G401 (cell line): ENCODE measurements around the gene KL. TPM values are rescaled to one million over a fixed set of nuclear protein-coding genes. Genes with fewer than 3 reads are reported as not detected.

Experiments
- DNase-seq: peaks from one replicate; pipeline ENCODE4 v3.0.0-alpha.2; 2015; ENCODE audit warnings: low spot score
- in situ Hi-C: cut with HindIII; loops from 2 replicates; pipeline ENCODE4 v1.10.0; 2016; ENCODE audit warnings: low sequenced_read_pairs, mixed read lengths
- total RNA-seq: library from RNA; depleted of rRNA; stranded (reverse); fragments of >200 nt; shearing (Covaris generic); gene quantifications from 2 replicates; pipeline ENCODE4 v1.2.3, GENCODE V29; 2014

KL gene
- total RNA-seq, 1 experiment from 2014 or later, result not detected

DNA sequence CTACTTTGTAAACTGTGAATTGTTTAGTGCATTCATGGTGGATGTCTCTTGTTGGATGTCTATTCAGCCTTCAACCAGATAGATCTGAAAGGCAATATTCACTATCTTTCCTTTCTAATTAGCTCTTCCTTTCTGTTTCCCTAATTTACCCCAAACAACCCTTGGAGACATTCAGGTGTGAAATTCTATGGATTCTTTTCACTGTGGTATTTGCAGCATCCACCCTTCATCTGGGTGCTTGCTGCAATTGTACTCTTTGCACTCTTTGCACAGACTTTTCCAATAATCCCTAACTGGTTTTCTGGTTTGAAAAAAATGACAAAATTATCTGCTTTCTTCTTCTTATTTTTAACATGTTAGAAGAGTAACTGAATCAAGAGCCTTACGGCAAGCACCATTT, 56.5 kb downstream of the KL start:
- DNase-seq, result no peak
- in situ Hi-C loops, result no loop called here

DNA sequence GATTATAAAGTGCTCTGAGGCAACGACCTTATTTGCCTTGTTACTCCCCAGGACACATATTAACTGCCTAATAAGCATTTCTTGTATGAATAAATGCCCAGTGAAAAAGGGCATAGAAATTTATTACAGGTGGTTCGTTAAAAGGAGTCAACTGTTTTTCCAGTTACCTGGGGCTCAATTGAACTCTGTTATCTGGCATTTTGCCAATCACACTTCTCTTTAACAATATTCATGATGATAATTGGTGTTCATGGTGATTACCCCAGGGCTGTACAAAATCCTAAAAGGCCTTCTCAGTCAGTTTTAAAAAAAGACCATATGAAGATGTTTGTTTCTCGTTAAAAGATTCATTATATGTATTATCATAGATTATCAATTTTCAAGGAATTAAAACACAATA, 57.1 kb downstream of the KL start:
- in situ Hi-C loops, result no loop called here

DNA sequence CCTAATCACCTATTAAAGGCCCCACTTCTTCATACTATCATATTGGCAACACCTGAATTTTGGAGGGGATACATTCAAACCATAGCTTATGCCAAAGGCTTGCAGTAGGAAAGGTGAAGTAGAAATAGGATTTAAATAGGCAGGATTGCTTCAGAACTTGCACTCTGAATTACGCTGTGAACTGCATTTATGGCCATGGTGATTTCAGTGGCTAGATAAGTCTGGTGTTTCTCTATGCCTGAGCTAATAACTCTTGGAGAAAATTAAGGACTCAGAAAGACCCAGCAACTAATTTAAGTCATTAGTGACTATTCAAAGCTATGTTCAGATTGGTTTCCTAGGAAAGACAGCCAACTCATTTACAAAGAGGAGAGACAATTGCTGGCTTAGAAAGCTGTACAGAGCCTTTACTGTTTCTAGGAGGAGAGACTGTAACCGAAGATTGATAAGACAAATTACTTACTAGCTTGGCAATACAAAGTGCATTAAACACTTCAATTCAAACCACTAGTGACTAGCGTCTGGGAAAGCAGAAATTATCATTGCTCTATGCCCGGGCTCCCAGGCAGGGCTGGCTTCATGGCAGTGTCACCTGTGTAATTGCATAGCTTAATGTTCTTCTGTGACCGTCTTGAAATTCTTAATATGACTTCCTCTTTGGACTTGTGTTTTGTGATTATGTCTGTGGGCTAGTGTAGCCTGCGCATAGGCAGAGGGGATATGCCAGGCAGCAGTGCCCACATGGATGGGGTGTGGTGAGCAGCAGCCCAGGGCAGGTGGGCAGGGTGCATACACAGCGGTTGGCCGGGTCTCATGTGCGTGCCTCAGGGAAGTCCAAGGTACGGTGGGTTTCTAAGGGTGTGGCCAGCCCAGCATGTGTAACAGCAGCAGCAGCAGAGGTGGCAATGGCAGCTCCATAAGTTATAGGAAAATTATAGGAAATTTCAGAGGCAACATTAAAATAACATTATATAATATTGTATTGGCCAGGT, 60.1 kb downstream of the KL start:
- in situ Hi-C loops, result no loop called here
- DNase-seq, result no peak

More for the DNA sequence above, 57.1 kb downstream of the KL start:
- DNase-seq, result no peak

DNA sequence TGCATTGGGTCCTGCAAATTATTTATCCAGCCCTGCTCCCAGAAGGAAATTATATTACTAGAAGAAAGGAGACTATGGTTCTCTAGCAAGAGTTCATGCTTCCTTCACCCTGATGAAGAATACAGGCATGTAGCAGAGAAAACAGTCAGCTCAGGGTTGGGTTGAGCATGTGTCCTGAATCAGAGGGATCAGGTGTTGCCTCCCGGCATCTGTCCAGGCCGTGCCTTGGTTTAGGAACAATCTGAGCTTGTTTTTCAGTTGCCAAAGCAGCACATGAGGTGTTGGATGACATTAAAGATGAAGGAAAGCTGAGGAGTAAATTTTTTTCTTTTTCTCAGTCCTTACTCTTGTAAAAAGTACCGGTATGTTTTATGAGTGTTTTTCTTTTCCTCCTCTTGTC, 62.0 kb downstream of the KL start:
- DNase-seq, result no peak
- in situ Hi-C loops, result no loop called here

DNA sequence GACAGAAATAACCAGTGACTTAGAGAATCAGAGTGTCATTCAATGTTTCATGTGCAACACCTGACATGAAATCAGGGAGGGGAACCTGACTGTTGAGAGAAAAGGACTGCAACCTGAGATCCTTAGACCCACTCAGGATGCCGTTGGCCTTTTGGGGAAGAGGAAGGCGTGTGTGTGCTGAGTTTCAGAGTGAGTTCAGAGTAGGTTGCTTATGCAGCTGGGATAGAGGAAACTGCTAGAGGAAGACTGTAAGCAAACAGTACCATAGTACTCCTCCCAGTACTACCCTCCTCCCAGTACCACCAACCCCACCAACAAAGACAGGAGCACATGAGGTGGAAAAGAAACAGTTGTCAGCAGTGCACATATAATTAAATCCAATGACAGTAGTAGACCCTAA, 63.7 kb downstream of the KL start:
- no peak for DNase-seq
- in situ Hi-C loops, result no loop called here

DNA sequence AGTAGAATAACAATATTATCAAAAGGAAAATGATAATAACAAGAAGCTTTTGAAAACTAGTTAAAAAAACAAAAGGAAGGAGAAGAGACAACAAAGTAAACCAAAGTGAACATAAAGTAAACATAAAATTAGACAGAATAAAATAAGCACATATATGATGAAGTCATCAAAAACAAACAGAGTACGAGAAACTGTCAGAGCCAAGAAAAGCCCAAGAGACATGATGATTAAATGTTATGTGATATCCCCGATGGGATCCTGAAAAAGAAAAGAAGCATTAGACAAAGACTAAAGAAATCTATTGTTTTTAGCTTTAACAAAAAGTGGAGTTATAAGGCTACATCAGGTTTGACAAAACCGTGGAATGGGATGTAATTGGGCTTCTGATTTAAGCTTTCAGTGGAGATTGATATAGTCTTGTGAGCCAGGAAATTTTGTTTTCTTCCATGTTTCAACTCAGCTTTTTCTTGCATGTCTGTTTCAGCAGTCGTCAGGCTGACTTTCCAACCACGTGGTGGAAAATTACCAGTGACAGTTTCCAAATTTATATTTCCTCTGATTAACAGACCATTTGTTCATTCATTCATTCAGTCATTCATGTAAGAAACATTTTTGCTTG, 64.9 kb downstream of the KL start:
- in situ Hi-C loops, result no loop called here

DNA sequence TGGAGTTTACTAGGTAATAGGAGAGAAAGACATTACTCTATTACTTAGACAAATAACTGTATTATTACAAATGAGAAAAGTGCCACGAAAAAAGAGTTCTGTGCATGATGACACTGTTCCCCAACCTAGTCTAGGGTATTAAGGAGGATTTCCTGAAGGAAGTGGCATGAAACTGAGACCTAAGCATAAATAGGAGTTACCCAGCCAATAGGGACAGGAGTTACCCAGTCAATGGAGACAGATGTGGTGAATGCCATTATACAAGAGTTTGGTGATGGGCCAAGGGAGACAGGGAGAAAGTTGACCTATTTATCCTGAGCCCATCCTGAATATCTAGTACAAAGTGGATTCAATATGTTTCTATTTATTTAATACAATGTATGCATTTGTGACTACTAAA, 65.4 kb downstream of the KL start:
- DNase-seq, result no peak
- in situ Hi-C loops, result no loop called here

More for the DNA sequence above, 64.9 kb downstream of the KL start:
- no peak for DNase-seq

DNA sequence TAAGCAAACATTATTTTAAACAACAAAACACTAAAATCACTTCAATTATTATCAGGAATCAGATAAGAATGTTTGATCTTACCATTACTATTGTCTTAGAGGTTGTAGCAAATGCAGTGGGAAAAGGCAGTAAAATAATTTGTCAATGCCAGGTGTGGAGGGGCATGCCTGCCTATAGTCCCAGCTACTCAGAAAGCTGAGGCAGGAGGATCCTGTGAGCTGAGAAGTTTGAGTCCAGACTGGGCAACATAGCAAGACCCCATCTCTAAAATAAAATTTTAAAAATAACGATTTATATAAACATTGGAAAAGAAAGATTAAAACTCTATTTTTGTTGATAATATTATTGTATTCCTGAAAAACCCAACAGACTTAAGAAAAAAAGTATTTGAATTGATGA, 66.8 kb downstream of the KL start:
- DNase-seq, result no peak
- in situ Hi-C loops, result no loop called here

DNA sequence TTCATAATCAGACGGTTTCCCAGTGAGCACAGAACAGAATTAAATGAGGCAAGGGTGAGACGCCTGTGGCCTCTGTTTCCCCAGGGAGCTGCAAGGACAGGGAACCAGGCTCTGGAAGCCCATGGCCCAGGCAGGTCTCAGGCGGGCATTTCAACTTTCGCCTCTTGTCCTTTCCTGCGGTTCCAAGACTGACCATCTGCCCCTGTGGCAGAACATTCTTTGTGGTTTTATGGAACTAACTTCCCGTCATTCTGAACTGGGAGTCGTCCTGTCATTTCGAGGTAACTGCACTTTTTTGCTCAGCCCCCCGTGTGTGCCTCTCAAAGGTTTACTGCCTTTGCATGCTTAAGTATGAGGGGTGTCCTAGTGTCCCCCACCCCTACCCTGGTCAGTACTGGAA, 70.9 kb downstream of the KL start:
- in situ Hi-C loops, result no loop called here

DNA sequence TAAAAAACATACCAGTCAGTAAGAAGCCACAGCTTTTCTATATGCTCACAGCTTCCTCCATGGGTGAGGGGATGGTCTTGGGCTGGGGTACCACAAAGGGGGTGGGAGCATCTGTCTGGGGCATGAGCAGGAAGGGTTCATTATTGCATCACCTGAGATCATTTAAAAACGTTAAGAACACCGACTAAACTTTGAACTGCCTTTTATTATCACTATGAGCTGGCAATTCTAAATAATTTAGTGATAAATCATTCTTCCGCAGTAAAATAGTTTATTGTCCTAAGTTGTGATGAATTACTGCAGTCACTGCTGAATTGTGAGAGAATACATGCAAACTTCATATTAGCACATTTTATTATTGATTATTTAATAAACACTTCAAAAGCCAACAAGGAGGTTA, 71.6 kb downstream of the KL start:
- in situ Hi-C loops, result no loop called here
- DNase-seq, result no peak

More for the DNA sequence above, 70.9 kb downstream of the KL start:
- DNase-seq, result no peak

DNA sequence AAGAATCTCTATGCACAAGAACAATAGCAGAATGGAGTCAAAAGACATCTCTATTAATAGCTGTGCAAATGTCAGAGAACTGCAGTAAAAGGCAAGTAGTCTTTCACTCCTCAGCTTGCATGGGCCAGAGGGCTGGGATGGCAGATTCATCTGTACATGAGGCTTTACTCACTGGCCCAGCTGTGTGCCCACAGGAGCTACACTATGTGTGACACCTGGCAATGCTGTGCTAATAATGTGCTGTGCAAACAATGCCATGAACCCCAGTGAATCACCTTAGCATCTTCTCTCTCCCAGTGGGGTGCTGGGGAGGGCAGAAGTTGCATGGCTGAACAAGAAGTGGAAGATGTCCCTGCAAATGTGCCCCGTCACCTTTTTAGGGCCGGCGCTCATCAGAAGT, 73.1 kb downstream of the KL start:
- no peak for DNase-seq
- in situ Hi-C loops, result no loop called here

DNA sequence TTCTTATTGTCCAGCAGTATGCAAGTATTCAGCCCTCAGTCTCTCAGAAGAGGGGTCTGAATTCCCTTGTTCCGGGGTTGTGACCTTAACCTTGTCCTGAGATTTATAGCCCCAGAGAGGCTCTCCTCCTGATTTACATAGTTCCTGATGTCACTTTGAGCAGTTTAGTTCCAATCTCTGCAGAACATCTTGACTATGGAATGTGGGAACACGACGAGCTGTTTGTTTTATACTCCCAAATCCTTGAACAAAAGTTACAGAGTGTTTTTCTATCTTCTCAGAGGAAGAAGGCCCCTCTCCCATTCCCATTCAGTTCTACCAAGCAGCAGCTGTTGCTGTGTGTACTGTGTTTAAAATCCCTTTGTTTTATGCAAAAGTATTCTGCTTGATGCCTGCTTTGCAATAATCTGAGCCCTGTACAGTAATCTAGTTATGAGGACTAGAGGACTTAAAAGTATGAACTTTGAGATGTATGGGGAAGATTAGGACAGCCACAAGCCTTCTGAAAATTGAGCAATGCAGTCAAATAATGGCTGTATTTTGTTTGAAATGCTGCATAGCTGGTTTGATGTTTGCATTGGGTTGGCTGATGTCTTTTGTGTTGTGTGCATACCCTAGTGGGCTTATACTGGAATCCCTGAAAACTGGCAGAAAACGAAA, 74.7 kb downstream of the KL start:
- in situ Hi-C loops, result no loop called here
- no peak for DNase-seq

DNA sequence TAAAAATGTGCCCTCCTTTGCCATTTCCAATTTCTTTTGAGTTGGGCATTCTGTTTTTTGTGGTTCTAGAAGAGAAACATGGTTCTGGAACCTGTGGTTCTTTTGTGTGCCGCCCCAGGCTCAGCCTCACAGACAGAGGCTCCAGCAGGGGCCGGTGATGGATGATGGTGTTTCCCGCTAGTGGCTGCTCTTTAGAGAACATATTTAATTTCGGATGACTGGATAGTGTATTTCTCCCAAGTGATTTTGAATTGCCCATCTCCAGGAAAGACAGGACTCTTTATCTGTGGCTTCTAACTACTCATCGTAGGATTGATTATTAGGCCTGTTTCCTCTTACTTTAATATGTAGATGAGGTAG, 75.2 kb downstream of the KL start:
- in situ Hi-C loops, result no loop called here
- DNase-seq, result no peak

DNA sequence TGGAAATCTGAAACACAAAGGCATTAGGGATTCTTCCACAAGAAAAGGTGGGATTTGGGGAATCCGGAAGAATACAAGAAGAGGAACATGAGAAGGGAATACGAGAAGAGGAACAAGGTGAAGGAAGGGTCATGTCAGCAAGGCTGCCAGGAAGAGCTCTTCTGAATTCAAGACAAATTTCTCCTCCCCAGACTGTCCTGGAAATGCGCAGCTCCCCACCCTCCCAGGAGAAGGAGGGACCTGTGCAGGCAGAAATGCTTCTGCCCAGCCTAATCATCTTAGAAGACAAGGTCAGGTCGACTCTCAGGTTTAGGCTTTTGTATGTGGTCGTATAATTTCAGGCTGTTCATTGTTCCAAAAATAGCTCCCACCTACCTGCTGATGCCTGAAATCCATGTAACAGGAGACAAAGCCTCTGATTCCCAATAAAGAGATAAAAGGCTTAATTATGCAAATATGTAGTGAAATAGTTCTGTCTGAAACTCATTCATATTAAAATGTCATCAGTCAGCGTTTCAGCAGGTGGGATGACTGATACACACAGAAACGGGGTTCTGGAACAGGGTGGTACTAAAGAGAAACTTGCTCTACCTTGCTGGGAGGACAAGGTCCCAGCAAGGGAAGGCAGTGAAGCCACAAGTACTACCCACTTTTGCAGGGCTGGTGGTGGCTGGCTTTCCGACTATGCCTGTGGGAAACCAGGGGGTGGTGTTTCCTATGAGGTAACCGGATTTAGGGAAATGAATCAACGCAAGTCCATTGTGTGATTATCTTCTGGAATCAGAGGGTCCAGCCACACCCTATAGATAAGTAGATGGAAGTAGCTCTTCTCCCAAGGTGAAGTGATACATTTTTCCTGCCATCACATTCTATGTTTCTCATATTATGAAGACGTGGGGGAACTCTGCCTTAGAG, 76.1 kb downstream of the KL start:
- no peak for DNase-seq
- in situ Hi-C loops, result no loop called here

DNA sequence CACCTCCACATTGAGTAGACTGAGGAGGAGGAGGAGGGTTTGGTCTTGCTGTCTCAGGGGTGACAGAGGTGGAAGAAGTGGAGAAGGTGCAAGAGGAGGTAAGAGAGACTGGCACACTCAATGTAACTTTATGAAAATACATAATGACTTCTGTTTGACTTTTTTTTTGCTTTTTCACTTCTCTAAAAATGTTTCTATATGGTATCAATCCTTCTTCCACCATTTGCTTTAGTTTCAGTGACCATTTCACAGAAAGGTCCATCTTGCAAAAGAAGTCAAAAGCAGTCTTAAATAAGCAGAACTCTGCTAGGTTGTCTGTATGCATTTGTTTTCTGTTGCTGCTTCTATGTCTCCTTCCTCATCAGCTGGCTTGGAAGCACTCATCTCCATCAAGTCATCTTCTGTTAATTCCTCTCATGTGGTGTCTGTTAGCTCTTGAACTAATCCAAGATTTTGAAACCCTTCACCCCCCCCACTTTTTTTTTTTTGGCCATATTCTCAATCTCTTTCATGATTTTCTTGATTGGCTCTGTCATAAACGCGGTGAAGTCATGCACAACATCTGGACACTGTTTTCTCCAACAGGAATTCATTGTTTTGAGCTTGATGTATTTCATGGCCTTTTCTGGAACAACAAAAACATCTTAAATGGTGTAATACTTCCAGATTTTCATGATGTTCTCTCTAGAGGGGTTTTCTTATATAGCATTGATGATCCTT, 80.8 kb downstream of the KL start:
- no peak for DNase-seq
- in situ Hi-C loops, result no loop called here

DNA sequence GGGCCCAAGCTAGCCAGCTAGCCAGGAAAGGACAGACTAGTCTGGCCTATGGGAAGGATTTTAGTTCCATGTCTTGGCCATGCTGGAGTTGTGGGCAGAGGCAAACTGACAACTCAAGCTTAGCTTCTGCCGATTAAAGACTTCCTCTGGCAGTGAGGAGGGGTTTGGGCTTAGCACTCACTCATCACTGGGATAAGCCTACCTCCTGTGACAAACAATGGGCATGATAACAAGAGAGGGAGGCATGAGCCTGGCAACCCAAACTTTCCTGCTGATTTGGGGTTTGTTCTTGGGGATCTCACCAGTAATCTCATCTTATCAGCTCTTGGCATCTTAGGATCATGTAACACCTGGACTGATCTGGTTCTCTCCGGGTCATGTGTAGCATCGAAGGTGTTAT, 83.6 kb downstream of the KL start:
- DNase-seq, result no peak
- in situ Hi-C loops, result no loop called here

DNA sequence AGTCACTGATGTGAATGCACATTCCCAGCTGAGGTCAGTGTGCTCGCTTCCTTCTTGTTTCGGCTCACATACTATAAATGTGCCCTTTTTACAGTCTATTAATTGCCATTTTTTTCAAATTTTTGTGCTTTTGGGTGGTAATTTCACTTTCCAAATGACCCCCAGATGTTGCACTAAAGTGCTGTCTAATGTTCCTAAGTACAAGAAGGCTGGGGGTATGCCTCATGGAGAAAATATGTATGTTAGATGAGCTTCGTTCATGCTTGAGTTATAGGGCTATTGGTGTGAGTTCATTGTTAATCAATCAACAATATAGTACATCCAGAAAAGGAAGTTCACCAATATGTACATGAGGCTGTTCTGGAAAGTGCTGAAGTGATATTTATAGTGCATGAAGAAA, 84.7 kb downstream of the KL start:
- in situ Hi-C loops, result no loop called here
- no peak for DNase-seq

DNA sequence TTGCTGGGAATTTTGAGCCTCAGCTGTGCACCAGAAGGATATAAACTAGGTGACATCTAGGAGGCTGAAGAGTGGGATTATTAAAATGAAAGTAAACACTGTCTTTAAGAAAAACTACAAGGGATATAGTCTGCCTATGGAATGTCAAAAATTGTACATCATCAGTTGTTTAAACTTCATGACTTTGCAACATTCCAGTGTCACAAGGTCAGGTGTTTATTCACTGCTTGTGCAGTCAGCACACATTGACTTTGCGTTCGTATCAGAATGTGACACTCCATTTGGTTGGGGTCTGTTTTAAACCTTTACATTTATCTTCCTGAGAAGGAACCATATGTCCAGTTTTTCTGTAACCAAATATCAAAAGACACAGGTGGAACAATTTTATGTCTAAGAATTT, 85.6 kb downstream of the KL start:
- DNase-seq, result no peak
- in situ Hi-C loops, result no loop called here

DNA sequence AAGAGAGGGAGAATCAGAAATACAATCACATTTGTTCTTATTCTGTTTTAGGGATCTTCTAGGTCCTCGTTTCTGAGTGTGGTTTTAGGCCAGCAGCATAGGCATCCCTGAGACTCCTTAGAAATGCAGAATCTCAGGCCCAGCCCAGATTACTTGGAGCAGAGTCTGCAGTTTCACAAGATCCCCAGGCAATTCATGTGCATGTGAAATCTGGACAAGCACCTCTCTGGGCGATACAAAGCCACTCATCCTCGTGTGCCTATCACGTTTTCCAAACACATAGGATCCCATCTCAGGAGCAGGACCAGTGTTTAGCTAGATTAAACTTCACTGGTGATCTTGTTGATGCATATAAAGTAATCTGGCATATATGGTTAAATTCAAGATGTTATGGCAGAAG, 87.2 kb downstream of the KL start:
- in situ Hi-C loops, result no loop called here
- no peak for DNase-seq
